Stimulated activated CD8-positive, alpha-beta memory T cell treated with anti-CD3 and anti-CD28 coated beads, Interleukin-4, amount 100 ng/mL, for 1 hour (primary cell): ENCODE data around the gene C1D.

Source experiments
- DNase-seq, 2 donors: peaks; one replicate each; pipeline ENCODE4 v3.0.0-alpha.2; 2020; ENCODE audit warnings: low read depth in 2 of 2, low spot score in 1 of 2

C1D gene

DNA sequence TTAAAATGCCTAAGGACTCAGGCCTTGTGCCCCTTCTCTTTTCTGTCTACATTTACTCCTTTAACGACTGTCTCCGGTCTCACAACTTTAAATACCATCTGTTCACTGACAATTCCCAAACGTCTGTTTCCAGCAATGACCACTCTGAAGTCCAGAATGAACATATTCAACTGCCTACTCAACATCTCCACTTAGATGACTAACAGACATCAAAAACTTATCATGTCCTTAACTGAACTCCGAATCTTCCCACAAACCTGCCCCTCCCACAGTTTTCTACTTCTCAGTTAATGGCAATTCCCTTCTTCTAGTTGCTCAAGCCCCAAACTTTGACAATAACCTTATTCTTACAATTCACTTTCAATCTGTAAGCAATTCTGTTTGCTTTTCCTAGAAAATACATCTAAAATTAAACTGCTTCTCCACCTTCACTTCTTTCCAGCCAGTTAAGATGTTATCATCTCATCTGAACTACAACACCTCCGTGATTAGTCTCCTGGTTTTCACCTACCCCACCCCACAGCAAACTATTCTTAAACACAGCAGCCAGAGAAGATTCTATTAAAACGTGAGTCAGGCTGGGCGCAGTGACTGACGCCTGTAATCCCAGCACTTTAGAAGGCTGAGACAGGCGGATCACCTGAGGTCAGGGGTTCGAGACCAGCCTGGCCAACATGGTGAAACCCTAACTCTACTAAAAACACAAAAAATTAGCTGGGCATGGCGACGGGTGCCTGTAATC lies 2.8 kb downstream of the C1D start:
- DNase-seq = no peak

DNA sequence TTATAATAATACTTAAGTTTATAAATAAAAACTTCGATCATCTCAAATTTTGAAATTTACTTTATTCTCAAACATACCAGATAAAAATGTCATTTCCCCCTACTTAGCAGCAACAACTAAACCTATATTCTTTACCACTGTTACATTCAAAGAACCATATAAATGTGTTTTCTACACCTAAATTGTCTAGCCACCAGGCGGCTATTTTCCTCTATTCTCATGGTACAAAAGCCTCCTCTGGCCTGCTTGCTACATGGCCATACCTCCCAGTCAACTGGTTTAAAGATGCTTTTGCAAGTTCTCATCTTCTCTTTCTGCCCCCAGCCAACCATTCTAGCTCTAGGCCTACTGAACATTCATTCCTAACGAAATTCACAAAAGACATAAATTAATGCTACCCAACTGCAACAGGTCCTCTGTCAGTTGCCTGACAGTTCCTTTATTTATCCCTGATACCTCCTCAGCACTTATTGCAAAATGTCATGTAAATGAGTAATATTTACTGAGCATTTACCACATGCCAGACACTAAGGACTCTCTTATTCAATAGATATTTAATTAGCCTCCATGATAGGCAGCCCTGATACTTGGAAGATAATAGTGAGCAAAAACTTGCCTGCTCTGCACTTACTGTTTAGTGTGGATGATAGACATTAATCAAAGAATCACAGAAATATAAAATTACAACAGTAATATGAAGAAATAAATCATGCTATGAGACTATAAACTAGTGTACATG lies 5.0 kb downstream of the C1D start:
- no peak for DNase-seq

DNA sequence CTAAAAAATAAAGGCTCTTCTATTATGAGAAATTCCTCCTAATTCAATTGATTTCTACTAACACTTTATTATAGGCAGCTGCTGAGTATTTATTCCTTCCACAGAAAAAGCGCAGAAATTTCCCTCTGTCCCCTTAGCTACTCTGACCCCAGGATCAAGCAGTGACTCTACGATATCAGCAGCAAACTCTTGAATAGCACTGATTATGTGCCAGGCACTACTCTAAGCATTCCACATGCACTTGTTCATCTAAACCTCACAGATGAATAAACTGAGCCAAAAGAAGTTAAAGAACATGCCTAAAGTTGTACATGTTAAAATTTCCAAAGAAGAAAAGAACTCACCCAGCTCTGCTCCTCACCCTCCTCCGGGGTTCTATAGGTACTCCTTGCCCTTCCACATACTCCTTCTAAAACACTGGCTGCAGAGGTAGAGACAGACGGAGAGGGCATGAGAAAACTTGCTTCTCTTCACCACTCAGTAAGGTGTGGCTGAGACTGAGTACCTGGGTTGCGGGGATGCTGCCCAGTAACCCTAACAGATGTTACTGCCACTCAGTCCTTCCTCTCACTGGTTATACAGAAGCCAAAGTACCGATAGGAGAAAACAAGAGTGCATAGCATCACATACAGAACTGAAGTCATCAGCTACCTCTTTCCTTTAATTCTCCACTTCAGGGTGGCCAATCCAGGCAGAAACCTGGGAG lies 9.9 kb downstream of the C1D start:
- DNase-seq = no peak

DNA sequence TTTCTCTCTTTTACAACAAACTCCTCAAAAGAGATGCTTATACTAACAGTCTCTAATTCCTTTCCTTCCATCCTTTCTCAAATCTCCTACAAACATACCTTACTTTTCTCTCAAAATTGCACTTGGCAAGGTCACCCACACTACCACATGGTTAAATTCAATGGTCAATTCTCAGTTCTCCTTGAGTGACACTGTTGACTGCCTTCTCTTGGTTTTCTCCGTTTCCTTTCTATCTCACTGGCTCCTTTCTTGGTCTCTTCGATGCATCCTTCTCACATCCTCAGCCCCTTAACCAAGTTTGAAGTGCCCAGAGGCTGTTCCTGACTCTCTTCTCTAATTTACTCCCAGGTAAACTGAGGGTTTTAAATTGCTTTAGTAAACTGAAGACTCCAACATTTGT lies 12.5 kb downstream of the C1D start:
- no peak for DNase-seq

DNA sequence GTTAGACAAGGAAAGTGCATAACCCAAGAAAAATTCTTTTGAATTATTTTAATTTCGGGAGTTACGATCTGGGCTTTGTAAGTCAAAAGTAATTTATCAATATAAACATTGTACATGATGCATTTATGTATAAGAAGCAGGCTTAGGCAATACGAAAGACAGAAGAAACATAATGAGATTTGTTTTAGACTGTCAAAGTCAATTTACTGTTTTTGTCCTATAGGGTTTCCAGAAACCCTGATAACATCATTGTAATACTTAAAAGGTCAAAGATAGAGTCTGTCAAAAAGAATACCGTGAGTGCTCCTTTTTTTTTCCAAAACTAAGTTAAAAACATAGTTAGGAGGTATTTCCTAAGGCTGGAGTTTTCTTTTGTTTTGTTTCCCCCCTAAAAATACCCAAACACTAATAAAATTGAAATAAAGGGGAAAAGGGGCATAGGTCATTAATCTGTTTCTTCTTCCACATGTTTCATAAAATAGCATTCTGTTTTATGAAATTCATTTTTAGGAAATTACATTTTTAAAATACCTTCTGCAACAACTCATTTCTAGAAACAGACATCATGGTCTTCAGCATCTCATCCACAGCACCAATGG lies 16.1 kb downstream of the C1D start:
- DNase-seq = no peak

DNA sequence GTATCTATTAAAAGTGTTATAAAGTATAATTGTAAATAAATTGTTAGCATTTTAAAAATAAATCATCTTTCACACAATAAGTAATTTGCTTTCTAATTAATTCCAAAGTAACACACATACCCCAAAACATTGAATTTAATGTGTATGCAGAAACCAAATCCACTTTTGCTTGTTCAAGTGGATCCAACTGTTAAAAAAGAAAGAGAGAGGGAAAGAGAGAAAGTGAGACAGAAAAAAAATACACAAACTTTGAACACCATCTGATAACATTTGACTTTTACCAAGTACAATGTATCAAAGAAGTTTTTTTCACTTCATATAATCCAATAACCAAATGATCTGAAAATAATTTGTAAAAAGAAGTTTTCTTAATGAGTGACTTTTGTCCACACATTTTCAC lies 16.6 kb downstream of the C1D start:
- no peak for DNase-seq

DNA sequence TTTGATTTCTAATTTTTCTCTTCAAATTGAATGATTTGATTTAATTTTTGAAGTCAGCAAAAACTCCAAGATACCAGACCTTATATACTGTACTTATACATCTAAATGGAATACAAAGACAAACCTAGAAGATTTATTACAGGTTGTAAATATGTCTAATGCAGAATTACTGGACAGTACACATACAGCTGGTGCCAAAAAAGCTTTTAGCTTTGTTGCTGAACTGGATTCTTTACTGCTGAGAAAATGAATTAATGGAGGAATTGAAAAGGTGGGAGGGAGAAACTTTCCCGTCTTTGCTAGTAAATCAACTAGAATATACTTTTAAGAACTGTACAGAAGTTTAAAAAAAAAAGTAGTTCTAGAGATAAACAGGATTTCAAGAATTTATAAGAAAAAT lies 17.5 kb downstream of the C1D start:
- no peak for DNase-seq

DNA sequence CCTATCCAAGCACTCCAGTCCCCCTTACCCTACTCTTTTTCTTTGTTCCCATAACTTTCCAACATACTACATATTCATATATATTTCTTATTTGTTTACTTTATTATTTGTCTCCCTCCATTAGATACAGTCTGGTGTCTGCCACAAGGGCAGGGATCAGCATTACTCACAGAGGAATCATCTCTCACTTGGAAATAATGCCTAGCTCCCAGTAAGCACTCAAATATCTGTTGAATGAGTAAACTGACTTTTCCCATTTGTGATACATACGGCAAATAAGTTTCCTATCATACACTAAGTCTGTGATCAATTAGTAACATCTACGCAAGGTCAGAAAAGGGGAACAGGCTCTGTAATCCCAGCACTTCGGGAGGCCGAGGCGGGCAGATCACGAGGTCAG lies 18.7 kb downstream of the C1D start:
- no peak for DNase-seq

DNA sequence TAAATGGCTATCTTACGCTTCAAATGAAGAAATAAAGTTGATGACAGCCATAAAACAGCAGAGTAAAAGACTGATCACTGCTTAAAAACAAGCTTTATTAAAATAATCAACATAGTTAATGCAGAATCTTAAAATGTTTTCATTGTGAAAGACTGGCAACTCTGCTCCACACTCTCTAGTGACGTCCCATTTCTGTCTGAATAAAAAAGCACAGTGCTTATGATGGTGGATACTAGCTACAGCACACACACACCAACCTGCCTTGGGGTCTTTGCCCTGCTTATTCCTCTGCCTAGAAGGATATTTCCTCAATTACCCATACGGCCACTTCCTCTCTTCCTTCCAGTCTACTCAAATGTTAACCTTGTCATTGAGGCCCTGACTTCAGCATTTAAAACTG lies 19.1 kb downstream of the C1D start:
- DNase-seq = no peak

DNA sequence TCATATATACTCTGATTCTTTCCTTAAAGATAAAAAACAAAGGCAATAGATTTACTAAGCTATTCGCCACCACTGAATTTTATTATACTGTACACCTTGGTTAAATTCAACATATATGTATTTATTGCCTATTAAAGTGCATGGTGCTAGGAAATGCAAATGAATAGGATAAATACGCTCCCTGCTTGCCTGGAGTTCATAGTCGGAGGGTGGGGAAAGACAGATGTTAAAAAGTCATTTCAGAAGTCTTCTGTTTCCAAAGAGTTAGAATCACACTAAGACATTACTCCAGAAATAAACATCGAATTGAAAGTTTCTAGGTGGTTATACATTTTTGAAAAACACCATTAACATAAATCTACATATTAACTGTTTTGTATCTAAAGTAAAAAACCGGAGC lies 19.8 kb downstream of the C1D start:
- no peak for DNase-seq

DNA sequence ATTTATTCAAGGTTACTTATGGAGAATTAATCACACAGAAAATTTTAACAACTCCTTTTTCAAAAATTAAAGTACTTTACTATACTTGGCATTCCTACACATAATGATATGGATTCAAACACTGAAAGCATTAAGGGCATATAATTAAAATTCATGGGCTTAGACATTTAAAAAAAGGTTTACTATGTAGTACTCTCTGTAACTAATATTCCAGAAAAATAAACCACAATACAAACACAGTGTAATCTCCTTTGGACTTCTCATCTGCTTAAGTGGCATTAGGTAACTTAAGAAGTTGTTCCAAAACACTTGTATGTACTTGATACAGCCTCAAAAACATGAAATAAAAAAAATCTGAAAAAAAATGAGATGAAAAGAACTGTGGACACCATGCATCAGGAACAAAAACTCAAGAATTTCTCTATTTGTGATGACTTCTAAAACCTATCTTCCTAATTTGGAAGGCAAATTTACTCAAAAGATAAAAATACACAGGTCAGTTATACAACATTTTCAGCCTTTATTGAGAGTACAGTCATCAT lies 21.0 kb downstream of the C1D start:
- no peak for DNase-seq

DNA sequence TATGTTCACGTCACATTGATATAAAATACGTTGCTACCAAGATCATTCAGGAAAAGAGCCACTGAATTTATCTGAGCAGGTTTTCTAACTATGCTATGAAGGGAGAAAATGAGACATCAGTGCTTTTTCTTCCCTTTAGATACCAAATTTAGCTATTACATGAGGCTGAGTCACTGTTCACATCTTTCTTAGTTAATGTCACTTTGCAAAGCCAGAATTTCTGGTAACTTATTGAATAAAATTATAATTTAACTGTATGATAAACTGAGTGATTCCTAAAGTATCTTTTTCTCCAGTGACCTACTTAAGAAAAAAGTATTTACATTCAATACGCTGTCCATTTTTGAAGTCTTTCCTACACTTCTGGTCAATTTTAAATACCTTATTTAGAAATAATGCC lies 22.7 kb downstream of the C1D start:
- no peak for DNase-seq

DNA sequence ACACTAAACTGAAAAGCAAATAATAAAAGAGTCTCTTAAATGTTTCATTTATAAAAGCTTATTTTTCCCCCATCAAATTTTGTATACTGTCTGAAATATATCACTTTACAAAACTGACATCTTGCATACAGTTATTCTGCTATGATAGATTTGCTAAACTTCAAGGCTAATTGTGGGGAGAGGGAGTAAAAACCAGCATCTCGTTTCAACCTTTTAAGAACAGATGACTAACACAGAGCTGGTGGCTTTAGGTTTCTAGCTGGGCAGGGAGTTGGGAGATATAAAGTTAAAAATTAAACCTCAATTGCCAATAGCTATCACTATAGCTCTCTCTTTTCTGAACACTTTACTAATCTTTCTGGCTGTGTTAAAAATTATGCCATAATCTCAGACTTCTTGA lies 23.5 kb downstream of the C1D start:
- DNase-seq = no peak

DNA sequence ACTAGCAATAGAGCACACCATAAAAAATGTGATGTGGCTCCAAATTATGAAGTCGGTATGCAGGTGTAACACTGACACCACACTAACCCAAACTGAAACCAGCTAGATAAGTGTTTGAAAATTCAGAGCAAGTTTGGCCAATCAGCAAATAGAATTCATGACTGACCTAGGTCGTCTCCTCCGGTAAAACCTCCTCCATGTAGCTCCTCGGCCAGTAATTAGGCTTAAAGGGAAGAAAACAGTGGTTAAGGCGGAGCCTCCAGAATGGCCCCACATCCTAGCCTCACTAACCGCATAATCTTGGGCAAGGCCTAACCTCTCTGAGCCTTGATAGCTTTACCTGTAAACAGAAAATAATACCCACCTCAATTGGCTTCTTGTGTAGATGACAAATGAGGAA lies 30.1 kb downstream of the C1D start:
- no peak for DNase-seq

DNA sequence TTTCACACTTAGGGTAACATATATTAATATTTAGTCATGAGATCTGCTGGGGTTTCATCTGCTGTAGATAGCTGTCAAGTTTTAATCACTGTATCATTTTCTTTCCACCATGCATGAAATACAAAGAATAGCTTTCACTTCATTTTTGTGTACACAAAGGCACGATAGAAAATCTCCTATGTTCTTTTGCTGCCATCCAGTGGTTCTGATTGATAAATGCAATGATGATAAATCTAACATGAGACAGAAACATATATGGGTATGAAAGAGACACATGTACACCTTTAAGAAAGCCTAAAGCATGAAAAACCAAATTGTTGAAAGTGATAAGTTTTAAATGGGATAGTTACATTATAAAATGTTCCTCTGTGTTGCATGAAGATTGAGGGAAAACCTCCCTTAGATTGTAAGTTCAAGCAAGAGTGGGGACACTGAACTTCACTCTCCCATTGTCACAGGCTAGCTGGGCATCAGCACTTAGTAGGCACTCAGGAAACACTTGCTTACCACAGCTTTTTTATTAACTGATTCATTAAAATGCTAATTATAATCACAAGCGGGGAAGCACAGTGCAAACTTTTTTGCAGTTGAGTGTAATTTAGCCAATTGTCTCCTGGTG lies 31.2 kb downstream of the C1D start:
- no peak for DNase-seq

DNA sequence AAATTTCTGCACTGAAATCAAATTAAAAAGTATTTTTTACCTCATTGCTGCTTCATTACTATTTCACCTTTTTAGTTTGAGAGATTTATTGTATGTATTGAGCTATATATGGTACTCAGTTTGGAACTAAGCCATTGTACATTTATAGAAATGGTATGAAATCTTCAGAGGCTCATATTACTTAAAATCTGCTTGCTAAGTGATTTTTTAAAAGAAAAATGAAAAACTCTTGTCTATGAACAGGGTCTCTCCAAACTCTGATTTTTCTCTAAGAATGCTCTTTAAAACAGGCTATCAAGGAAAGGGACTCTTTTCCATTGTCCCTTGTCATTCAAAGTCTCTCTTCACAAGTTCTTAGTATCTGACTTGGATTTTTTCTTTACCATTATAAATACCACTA lies 31.8 kb downstream of the C1D start:
- DNase-seq = no peak

DNA sequence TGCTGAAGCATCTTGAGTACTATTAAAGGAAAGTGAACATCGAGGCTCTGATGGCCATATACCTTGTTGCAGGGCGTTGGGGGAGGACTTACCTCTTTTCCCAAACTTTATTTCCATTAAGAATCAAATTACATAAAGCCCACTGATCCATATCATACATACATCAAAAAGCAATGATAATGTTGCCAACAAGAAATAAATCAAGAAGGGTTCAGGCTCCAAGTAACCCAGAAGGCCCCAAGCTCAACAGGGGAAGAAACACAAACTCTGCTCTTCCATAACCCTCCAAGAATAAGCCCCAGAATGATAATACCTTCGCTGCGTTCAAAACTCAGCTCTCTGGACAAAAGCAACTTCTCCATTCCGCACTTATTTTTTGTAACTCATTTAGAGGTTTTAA lies 32.3 kb downstream of the C1D start:
- DNase-seq = no peak

DNA sequence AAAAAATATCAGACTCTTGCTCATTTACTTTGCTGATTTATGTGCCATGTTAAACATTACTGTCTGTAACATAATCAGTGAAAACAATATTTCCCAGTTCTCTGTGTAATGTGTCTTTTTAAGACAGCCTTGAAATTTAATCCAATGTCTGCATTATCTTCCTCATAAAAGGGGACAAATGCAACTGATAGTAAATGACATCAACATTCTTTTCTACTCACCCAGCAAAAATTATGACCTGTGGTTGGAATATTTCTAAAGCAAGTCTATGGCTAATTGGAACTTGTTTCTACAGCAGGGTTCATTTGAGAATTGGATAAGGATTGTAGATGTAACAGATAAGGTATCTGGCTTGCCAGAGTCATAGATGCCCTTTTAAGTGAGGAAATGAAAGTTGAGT lies 34.8 kb downstream of the C1D start:
- DNase-seq = no peak

DNA sequence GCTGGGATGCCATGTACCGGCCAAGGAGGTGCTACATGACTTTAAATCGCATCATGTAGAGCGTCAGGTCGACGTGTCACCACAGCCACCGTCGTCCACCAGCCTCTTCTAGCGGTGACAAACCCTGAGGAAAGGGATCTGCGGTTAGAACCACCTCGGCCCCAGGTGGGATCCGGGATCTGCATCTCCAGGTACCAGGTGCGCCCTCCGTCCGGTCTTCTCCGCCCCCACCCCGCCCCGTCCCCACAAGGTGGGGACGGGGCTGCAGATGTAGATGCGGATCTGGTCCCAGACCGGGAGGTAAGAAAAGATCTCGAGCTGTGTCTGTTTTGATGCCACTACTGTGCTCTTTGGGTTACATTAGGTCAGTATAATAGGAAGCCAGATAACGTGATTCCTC lies 38.4 kb downstream of the C1D start:
- DNase-seq = no peak

DNA sequence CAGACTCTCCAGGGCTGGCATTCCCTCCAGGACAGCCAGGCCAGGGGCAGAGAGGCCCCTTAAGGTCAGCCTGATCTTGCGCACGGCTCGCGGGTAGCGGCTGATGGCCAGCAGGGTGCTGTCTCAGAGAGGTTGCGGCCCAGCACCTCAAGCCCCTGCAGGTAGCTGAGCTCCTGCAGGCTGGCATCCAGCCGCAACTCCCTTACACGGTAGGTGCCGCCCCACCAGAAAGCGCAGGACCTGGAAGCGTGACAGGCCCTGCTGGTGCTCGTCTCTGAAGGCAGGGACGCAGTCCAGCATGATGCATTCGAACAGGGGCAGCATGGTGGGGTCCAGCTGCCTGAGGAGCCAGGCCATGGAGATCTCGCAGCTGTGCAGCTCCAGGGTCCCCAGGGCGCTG lies 38.9 kb downstream of the C1D start:
- no peak for DNase-seq

DNA sequence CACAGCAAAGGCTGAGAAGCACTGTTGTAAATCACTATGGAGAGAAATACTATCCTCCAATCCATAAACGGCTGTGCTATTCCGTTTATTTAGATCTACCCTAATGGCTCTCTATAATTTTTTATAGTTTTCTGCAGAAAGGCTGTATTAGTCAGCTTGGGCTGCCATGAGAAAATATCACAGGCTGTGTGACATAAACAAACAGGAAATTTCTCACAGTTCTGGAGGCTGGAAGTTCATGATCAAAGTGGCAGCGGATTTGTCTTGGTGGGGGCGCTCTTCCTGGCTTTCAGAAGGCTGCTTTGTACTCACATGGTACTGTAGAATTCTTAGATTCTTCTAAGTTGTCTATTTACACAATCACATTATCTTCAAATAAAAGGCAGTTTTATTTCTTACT lies 44.1 kb downstream of the C1D start:
- no peak for DNase-seq
